ENCODE data around the gene EXOC3L4. TPM values are rescaled to one million over a fixed set of nuclear protein-coding genes. Genes with fewer than 3 reads are reported as not detected.
A peak's percentile ranks its signal among the peaks of the same experiment; 100 is the strongest.

Gene EXOC3L4
- total and polyA plus RNA-seq, 2 donors (not counting 3 experiments of a cell fraction or from before 2014, with no cell fraction given): not detected

DNA sequence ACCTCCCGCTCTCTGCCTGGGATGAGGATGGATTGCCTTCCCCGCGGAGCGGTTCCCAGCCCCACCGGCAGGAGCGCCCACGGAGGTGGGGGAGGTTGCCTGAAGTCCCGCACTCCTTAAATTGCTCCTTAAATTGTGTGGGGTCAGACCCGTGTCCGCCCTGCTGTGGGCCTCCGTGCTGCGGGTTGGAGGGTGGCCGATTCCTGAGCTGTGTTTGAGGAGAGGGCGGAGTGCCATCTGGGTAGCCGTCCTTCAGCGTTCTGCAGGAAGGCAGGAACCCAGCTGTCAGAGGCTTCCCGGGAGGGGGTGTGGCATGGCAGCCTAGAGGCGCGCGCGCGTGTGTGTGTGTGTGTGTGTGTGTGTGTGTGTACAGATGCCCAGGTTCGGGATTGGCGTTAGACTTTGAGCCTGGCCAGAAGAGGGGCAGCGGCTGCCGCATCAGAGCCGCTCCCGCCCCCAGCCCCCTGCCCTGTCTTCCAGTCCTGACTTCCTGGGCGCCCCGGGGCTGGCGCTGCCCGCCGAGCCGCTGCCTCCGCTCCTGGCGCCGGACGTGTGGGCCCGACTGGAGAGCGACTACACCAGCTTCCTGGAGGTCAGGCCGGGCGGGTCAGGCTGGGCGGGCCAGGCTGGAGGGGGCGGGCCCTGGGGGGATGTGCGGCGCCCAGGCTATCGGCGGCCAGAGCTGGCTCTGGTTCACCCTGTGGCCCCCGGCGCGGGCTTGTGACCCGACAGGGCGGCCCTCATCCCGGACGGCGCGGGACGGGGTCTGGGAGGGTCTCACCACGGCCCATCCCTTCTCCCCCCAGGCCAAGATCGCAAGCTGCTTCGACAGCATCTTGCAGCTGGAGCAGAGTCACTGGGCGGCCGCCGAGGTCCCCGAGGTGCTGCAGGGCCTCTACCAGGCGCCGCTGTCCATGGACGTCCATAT lies 9.2 kb downstream of the EXOC3L4 start:
- POLR2A ChIA-PET: interaction anchor here (0.6 kb wide), 1 partner anchor 11 kb away, joined by 4 read pairs; no protein-coding TSS in a partner anchor
- FAIRE-seq (no peak), DNase-seq (ENCODE audit: low read depth, low spot score) (no peak)
- no peak overlapping the region for H3K4me2 ChIP-seq (ENCODE audit: insufficient read depth, low read length)
- peaks cover 28 to 29% of the 10 kb centered on the region in 2 experiments for H3K27me3 ChIP-seq (ENCODE audit: control insufficient read depth in 2 of 2, insufficient read depth in 2 of 2, low read length in 2 of 2)
- no peak overlapping the region for H2AFZ ChIP-seq (ENCODE audit: low read depth, low read length)
- H4K20me1 ChIP-seq (replicated peaks; ENCODE audit: control insufficient read depth, extremely low read depth, insufficient read depth, low read length): no peaks in the 10 kb centered on the region
- no peak for TF ChIP-seq FOS (IDR thresholded peaks at IDR 0.05; ENCODE audit: borderline replicate concordance, insufficient read depth, low read length)
- peak; percentile 91 for TF ChIP-seq EZH2 (IDR thresholded peaks at IDR 0.05; ENCODE audit: borderline replicate concordance, low read depth, low read length, severe bottlenecking)
- no peak for TF ChIP-seq MYC (IDR thresholded peaks at IDR 0.05; ENCODE audit: low read depth, low read length)
- no peak for TF ChIP-seq MAX (IDR thresholded peaks at IDR 0.05; ENCODE audit: insufficient read depth, insufficient read length)
- no peak overlapping the region for H3K9ac ChIP-seq (replicated peaks; ENCODE audit: extremely low read depth, insufficient read depth, low read length)
- H3K79me2 ChIP-seq (ENCODE audit: control insufficient read depth, insufficient read depth, low read length): no peaks in the 10 kb centered on the region
- H3K9me3 ChIP-seq (replicated peaks; ENCODE audit: control insufficient read depth, insufficient read depth, low read length): no peaks in the 10 kb centered on the region
- H3K36me3 ChIP-seq (ENCODE audit: control insufficient read depth in 2 of 2, extremely low read depth in 1 of 2, insufficient read depth in 2 of 2, low read length in 2 of 2): no peaks in the 10 kb centered on the region
- intact Hi-C loops (cut with micrococcal nuclease) (loop anchor here (5.0 kb wide), 1 partner anchor 284 kb away; the partner anchor contains the start of gene MARK3), dilution Hi-C loops (cut with MboI; ENCODE audit: extremely low pct_ligation_motif_present, low sequenced_read_pairs) (no loop called here)
- CTCF ChIA-PET: interaction anchor here (0.6 to 7.9 kb wide), 33 partner anchors 8 to 439 kb away, joined by 3 to 257 read pairs (median 8); partner anchors contain the start of genes CDC42BPB, EXOC3L4, LBHD2 and TNFAIP2
- H3K4me1 ChIP-seq (ENCODE audit: control insufficient read depth, extremely low read depth, insufficient read depth, low read length): no peaks in the 10 kb centered on the region
- H3K27ac ChIP-seq (ENCODE audit: insufficient read depth, low read depth, low read length): no peak overlapping the region
- H3K4me3 ChIP-seq (replicated peaks in 1 of 3; ENCODE audit: insufficient read depth in 1 of 3, low read depth in 1 of 3, low read length in 3 of 3): no peak overlapping the region
- BruUV-seq (replicated peaks): no TSS peak
- no peaks in the 10 kb centered on the region for H3K9me1 ChIP-seq (replicated peaks; ENCODE audit: control insufficient read depth, extremely low read depth, insufficient read depth, low read length)

DNA sequence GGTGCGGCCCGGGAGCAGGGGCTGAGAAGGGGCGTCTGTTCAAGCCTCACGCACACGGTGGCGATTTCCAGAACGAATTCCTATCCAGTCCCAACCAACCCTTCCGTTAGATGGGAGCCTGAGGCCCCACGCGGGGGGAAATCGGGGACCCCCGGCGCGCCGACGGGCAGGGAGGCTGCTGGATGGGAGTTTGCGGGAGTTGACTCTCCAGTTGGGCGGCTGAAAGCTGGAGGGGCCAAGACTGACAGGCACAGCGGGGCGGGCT lies 9.8 kb downstream of the EXOC3L4 start:
- dilution Hi-C loops (cut with MboI; ENCODE audit: extremely low pct_ligation_motif_present, low sequenced_read_pairs): no loop called here
- H3K27ac ChIP-seq (ENCODE audit: insufficient read depth, low read depth, low read length): no peak overlapping the region
- H3K4me1 ChIP-seq (ENCODE audit: control insufficient read depth, extremely low read depth, insufficient read depth, low read length): no peaks in the 10 kb centered on the region
- H3K79me2 ChIP-seq (ENCODE audit: control insufficient read depth, insufficient read depth, low read length): no peaks in the 10 kb centered on the region
- no peaks in the 10 kb centered on the region for H4K20me1 ChIP-seq (replicated peaks; ENCODE audit: control insufficient read depth, extremely low read depth, insufficient read depth, low read length)
- peaks cover 28 to 29% of the 10 kb centered on the region in 2 experiments for H3K27me3 ChIP-seq (ENCODE audit: control insufficient read depth in 2 of 2, insufficient read depth in 2 of 2, low read length in 2 of 2)
- H3K9me1 ChIP-seq (replicated peaks; ENCODE audit: control insufficient read depth, extremely low read depth, insufficient read depth, low read length): no peaks in the 10 kb centered on the region
- no peak overlapping the region for H3K4me2 ChIP-seq (ENCODE audit: insufficient read depth, low read length)
- H3K36me3 ChIP-seq (ENCODE audit: control insufficient read depth in 2 of 2, extremely low read depth in 1 of 2, insufficient read depth in 2 of 2, low read length in 2 of 2): no peaks in the 10 kb centered on the region
- no TSS peak for BruUV-seq (replicated peaks)
- H3K9ac ChIP-seq (replicated peaks; ENCODE audit: extremely low read depth, insufficient read depth, low read length): no peak overlapping the region
- no peak for DNase-seq (ENCODE audit: low read depth, low spot score)
- no peaks in the 10 kb centered on the region for H3K9me3 ChIP-seq (replicated peaks; ENCODE audit: control insufficient read depth, insufficient read depth, low read length)
- intact Hi-C loops (cut with micrococcal nuclease): loop anchor here (5.0 kb wide), 1 partner anchor 283 kb away; the partner anchor contains the start of gene MARK3
- CTCF ChIA-PET: interaction anchor here (0.6 to 7.9 kb wide), 63 partner anchors 9 to 438 kb away, joined by 3 to 257 read pairs (median 8); partner anchors contain the start of genes CDC42BPB, EXOC3L4, LBHD2 and TNFAIP2
- POLR2A ChIA-PET: interaction anchor here (0.6 kb wide), 1 partner anchor 23 kb away, joined by 3 read pairs; no protein-coding TSS in a partner anchor
- no peak overlapping the region for H2AFZ ChIP-seq (ENCODE audit: low read depth, low read length)
- no peak for FAIRE-seq
- no peak overlapping the region for H3K4me3 ChIP-seq (replicated peaks in 1 of 3; ENCODE audit: insufficient read depth in 1 of 3, low read depth in 1 of 3, low read length in 3 of 3)
- TF ChIP-seq, protein P1, sequence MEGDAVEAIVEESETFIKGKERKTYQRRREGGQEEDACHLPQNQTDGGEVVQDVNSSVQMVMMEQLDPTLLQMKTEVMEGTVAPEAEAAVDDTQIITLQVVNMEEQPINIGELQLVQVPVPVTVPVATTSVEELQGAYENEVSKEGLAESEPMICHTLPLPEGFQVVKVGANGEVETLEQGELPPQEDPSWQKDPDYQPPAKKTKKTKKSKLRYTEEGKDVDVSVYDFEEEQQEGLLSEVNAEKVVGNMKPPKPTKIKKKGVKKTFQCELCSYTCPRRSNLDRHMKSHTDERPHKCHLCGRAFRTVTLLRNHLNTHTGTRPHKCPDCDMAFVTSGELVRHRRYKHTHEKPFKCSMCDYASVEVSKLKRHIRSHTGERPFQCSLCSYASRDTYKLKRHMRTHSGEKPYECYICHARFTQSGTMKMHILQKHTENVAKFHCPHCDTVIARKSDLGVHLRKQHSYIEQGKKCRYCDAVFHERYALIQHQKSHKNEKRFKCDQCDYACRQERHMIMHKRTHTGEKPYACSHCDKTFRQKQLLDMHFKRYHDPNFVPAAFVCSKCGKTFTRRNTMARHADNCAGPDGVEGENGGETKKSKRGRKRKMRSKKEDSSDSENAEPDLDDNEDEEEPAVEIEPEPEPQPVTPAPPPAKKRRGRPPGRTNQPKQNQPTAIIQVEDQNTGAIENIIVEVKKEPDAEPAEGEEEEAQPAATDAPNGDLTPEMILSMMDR (IDR thresholded peaks at IDR 0.05; ENCODE audit: extremely low read depth in 1 of 2, insufficient read depth in 1 of 2, low read depth in 1 of 2, low read length in 2 of 2): no peak
- TF ChIP-seq EZH2 (IDR thresholded peaks at IDR 0.05; ENCODE audit: borderline replicate concordance, low read depth, low read length, severe bottlenecking): peak; percentile 73
- no peak for TF ChIP-seq MAX (IDR thresholded peaks at IDR 0.05; ENCODE audit: insufficient read depth, insufficient read length)
- no peak for TF ChIP-seq GATA2 (IDR thresholded peaks at IDR 0.05; ENCODE audit: insufficient read depth, insufficient read length, low read depth, low read length)
- no peak for TF ChIP-seq FOS (IDR thresholded peaks at IDR 0.05; ENCODE audit: borderline replicate concordance, insufficient read depth, low read length)
- TF ChIP-seq POLR2AphosphoS5 (IDR thresholded peaks at IDR 0.05; ENCODE audit: insufficient read depth, low read depth, low read length): no peak
